Measurements from ENCODE around the gene PAN3.

DNA sequence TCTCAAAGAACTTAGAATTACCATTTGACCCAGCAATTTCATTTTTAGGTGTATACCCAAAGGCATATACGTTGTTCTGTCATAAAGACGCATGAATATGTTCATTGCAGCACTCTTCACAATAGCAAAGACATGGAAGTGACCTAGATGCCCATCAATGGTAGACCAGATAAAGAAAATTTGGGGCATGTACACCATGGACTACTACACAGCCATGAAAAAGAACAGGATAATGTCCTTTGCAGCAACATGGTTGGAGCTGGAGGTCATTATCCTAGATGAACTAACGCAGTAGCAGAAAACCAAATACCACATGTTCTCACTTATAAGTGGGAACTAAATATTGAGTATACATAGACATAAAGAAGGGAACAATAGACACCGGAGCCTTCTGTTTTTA, 20.7 kb downstream of the PAN3 start:
- TF ChIP-seq, protein P1, sequence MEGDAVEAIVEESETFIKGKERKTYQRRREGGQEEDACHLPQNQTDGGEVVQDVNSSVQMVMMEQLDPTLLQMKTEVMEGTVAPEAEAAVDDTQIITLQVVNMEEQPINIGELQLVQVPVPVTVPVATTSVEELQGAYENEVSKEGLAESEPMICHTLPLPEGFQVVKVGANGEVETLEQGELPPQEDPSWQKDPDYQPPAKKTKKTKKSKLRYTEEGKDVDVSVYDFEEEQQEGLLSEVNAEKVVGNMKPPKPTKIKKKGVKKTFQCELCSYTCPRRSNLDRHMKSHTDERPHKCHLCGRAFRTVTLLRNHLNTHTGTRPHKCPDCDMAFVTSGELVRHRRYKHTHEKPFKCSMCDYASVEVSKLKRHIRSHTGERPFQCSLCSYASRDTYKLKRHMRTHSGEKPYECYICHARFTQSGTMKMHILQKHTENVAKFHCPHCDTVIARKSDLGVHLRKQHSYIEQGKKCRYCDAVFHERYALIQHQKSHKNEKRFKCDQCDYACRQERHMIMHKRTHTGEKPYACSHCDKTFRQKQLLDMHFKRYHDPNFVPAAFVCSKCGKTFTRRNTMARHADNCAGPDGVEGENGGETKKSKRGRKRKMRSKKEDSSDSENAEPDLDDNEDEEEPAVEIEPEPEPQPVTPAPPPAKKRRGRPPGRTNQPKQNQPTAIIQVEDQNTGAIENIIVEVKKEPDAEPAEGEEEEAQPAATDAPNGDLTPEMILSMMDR (IDR thresholded peaks at IDR 0.05; ENCODE audit: insufficient read depth, low read length) = no peak
- no peak for TF ChIP-seq POLR2AphosphoS5 (IDR thresholded peaks at IDR 0.05; ENCODE audit: low read depth)
- no peak for TF ChIP-seq SPI1 (IDR thresholded peaks at IDR 0.05; ENCODE audit: borderline replicate concordance, low read depth)
- TF ChIP-seq, protein P2, sequence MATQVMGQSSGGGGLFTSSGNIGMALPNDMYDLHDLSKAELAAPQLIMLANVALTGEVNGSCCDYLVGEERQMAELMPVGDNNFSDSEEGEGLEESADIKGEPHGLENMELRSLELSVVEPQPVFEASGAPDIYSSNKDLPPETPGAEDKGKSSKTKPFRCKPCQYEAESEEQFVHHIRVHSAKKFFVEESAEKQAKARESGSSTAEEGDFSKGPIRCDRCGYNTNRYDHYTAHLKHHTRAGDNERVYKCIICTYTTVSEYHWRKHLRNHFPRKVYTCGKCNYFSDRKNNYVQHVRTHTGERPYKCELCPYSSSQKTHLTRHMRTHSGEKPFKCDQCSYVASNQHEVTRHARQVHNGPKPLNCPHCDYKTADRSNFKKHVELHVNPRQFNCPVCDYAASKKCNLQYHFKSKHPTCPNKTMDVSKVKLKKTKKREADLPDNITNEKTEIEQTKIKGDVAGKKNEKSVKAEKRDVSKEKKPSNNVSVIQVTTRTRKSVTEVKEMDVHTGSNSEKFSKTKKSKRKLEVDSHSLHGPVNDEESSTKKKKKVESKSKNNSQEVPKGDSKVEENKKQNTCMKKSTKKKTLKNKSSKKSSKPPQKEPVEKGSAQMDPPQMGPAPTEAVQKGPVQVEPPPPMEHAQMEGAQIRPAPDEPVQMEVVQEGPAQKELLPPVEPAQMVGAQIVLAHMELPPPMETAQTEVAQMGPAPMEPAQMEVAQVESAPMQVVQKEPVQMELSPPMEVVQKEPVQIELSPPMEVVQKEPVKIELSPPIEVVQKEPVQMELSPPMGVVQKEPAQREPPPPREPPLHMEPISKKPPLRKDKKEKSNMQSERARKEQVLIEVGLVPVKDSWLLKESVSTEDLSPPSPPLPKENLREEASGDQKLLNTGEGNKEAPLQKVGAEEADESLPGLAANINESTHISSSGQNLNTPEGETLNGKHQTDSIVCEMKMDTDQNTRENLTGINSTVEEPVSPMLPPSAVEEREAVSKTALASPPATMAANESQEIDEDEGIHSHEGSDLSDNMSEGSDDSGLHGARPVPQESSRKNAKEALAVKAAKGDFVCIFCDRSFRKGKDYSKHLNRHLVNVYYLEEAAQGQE (IDR thresholded peaks at IDR 0.05; ENCODE audit: insufficient replicate concordance, low read depth) = no peak
- TF ChIP-seq GABPA (IDR thresholded peaks at IDR 0.05; ENCODE audit: low read depth) = no peak
